ENCODE data around the gene CAPN13. TPM values are rescaled to one million over a fixed set of nuclear protein-coding genes. Genes with fewer than 3 reads are reported as not detected.

Gene CAPN13
- total RNA-seq, 1 experiment from 2014 or later, result 5.7 TPM

DNA sequence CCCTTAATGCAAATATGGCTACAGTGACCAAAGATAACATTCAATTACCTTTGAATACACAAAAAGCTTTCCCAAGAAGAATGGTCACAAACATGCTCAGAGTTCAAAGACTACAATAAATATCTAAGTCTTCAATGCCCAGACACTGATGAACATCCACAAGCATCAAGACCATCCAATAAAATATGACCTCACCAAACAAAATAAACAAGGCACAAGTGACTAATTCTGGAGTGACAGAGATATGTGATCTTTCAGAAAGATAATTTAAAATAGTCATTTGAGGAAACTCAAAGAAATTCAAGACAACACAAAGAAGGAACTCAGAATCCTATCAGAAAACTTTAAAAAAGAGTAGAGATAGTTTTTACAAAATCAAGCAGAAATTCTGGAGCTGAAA lies 40.6 kb upstream of the CAPN13 start:
- H3K4me1 ChIP-seq (ENCODE audit: insufficient read depth, low read length), result no peaks in the 10 kb centered on the region
- H2AK5ac ChIP-seq (ENCODE audit: insufficient read length, low read length), result no peak overlapping the region
- H3K36me3 Mint-ChIP-seq (ENCODE audit: insufficient read depth in 1 of 3, low read depth in 3 of 3), result no peaks in the 10 kb centered on the region; a peak in 1 of 7 replicates
- no peak overlapping the region for H4K91ac ChIP-seq (ENCODE audit: insufficient read length, low read depth, low read length)
- H3K23ac ChIP-seq (ENCODE audit: insufficient read length, low read depth, low read length), result no peak overlapping the region
- no peaks in the 10 kb centered on the region for H4K20me1 ChIP-seq (ENCODE audit: control insufficient read depth, insufficient read depth, insufficient read length)
- H3K9me3 ChIP-seq (ENCODE audit: control insufficient read depth, low read depth, low read length), result no peaks in the 10 kb centered on the region
- DNase-seq, result no peak
- no peaks in the 10 kb centered on the region for H3K4me1 Mint-ChIP-seq
- H3K4me2 ChIP-seq (ENCODE audit: insufficient read depth, insufficient read length, low read length), result no peak overlapping the region
- TF ChIP-seq, protein P1, sequence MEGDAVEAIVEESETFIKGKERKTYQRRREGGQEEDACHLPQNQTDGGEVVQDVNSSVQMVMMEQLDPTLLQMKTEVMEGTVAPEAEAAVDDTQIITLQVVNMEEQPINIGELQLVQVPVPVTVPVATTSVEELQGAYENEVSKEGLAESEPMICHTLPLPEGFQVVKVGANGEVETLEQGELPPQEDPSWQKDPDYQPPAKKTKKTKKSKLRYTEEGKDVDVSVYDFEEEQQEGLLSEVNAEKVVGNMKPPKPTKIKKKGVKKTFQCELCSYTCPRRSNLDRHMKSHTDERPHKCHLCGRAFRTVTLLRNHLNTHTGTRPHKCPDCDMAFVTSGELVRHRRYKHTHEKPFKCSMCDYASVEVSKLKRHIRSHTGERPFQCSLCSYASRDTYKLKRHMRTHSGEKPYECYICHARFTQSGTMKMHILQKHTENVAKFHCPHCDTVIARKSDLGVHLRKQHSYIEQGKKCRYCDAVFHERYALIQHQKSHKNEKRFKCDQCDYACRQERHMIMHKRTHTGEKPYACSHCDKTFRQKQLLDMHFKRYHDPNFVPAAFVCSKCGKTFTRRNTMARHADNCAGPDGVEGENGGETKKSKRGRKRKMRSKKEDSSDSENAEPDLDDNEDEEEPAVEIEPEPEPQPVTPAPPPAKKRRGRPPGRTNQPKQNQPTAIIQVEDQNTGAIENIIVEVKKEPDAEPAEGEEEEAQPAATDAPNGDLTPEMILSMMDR (conservative IDR thresholded peaks at IDR 0.05), result no peak
- H2BK5ac ChIP-seq (ENCODE audit: insufficient read length, low read length), result no peak overlapping the region
- H3K9me3 Mint-ChIP-seq, result peaks cover 2 to 5% of the 10 kb centered on the region in 2 experiments; a peak in 2 of 5 replicates
- no peaks in the 10 kb centered on the region for H3K27me3 ChIP-seq (ENCODE audit: insufficient read depth, low read length)
- H2BK15ac ChIP-seq (ENCODE audit: low read depth, low read length), result no peak overlapping the region
- H2AFZ ChIP-seq (ENCODE audit: low read length), result no peak overlapping the region
- no peak overlapping the region for H3K14ac ChIP-seq (ENCODE audit: insufficient read depth, low read length)
- no peak overlapping the region for H2BK120ac ChIP-seq (ENCODE audit: low read depth, low read length, poor library complexity, severe bottlenecking)
- H3K18ac ChIP-seq (ENCODE audit: insufficient read length, low read depth, low read length), result no peak overlapping the region
- no peaks in the 10 kb centered on the region for H3K23me2 ChIP-seq (ENCODE audit: insufficient read length, low read depth, low read length, poor library complexity, severe bottlenecking)
- H3K79me1 ChIP-seq (ENCODE audit: insufficient read depth, low read depth, low read length, poor library complexity, severe bottlenecking), result no peaks in the 10 kb centered on the region
- H3K27me3 Mint-ChIP-seq (ENCODE audit: low read depth), result peaks cover 12% of the 10 kb centered on the region
- H3K9ac ChIP-seq (ENCODE audit: extremely low read depth, insufficient read length, low read length), result no peak overlapping the region
- H3T11ph ChIP-seq (ENCODE audit: low read length), result no peak overlapping the region
- no peak overlapping the region for H4K5ac ChIP-seq (ENCODE audit: insufficient read length, low read depth, low read length)
- no peak overlapping the region for H3K4ac ChIP-seq (ENCODE audit: low read depth, low read length)
- H2BK20ac ChIP-seq (ENCODE audit: low read depth, low read length, poor library complexity, severe bottlenecking), result no peak overlapping the region
- H3K79me2 ChIP-seq (ENCODE audit: insufficient read depth, low read length), result no peaks in the 10 kb centered on the region
- H3K27ac ChIP-seq (ENCODE audit: insufficient read length, low read depth, low read length), result no peak overlapping the region
- H3K4me3 Mint-ChIP-seq, result no peak overlapping the region
- H3K56ac ChIP-seq (ENCODE audit: insufficient read length, low read depth, low read length), result no peak overlapping the region
- no peak overlapping the region for H2BK12ac ChIP-seq (ENCODE audit: insufficient read length, low read depth, low read length)
- H3K27ac Mint-ChIP-seq, result no peak overlapping the region
- H4K8ac ChIP-seq (replicated peaks; ENCODE audit: insufficient read length, low read depth, low read length), result no peak overlapping the region
